ENCODE results near the gene CKMT2.

Gene CKMT2

DNA sequence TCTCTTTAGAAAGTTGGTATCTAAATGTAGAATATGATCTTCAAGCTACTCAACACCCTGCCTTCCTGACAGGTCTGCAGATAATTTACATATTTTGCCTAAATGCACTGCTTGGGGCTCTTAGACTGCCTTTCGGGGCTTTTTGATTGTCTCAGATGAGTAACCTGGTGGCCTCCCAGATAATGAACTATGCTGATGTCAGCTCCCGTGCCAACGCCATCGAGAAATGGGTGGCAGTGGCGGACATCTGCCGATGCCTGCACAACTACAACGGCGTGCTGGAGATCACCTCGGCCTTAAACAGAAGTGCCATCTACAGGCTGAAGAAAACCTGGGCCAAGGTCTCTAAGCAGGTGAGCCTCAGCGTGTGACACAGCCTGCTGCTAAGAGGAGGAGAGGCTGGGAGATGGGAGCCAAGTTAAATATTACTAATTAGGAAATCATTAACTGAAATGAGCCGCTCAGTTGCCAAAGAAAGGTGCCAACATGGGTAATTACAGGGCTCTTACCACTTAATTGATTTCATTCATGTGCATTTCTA lies 20.8 kb upstream of the CKMT2 start:
- no peak overlapping the region for H3K4me3 ChIP-seq (ENCODE audit: low read depth, low read length)
- DNase-seq (ENCODE audit: low read depth), result no peak

DNA sequence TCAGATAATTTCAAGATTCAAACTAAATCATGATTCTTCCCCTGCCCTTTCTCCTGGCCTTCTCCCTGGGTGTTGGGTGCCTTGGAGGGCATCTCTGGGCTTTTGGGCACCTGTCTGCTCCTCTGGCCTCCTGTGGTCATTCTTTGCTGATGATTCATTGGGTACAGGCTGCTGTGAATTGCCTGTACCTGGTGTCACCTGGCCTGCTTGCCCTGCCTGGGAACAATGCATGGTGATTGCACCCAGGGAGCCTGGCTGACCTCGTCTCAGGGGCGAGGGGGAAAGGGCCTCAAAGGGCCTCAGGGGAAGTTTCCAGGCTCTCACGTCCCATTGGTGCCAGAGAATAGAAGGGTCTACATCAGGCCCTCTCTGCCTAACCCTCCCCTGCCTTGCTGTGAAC lies 20.1 kb upstream of the CKMT2 start:
- no peak for DNase-seq (ENCODE audit: low read depth)
- H3K4me3 ChIP-seq (ENCODE audit: low read depth, low read length), result no peak overlapping the region

- no peak for DNase-seq (ENCODE audit: low read depth)
- no peak overlapping the region for H3K4me3 ChIP-seq (ENCODE audit: low read depth, low read length)
Observed at GRCh38 chr5:81214848-81215247, 18.3 kb upstream of the CKMT2 start.

DNA sequence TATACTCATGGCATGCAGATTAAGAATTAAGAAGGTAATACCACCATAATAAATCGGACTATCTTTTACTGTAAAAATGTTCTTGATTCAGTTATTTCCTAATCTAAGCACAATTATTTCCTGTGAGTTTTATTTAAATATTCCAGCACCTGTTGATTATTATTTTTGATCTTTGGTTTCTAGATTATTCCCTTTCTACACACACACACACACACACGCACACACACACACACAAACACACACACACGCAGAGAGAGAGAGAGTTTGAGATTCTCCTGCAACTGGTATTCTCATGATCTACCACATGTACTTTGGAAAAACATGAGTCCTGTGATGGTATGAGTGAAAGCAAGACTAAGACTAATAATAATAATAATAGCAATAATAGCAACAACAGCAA lies 17.0 kb upstream of the CKMT2 start:
- no peak overlapping the region for H3K4me3 ChIP-seq (ENCODE audit: low read depth, low read length)
- DNase-seq (ENCODE audit: low read depth), result no peak

GRCh38 chr5:81219389-81219788 lies 13.7 kb upstream of the CKMT2 start:
- H3K4me3 ChIP-seq (ENCODE audit: low read depth, low read length), result no peak overlapping the region
- no peak for DNase-seq (ENCODE audit: low read depth)

DNA sequence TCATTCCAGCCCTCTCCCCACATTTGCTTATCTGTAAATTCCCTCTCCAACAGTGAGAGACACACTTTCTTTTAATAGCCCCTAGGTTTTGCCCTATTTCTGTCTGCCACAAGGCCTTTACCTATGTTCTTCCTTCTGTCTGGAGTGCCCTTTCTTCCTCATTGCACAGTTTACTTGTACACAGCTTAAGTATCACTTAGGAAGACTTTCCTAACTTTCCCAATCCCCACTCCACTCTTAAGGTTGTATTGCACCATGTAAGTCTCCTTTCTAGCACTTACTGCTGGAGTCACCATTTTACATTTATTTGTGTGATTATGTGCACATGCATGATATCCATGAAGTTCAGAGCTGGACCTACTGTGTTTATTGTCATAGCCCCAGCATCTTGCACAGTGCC lies 10.8 kb upstream of the CKMT2 start:
- DNase-seq (ENCODE audit: low read depth), result no peak

DNA sequence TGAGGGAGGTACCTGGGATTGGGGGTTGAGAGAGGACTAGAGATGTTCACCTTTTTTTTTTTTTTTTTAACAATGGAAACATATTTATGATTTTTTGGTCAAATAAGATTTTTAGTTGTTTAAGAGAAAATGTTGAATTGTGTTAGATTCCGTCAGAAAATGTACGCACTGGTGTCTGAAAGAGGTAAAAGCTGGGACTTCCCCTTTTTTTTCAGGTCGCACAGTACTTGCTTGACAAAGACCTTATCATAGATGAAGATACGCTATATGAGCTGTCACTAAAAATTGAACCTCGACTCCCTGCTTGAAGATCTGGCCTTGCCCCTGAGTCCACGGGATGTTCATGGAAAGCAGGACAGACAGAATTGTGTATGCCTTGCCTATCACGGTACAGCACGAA lies 7.7 kb upstream of the CKMT2 start:
- H3K4me3 ChIP-seq (ENCODE audit: low read depth, low read length), result no peak overlapping the region
- DNase-seq (ENCODE audit: low read depth), result no peak

More for the DNA sequence above, 10.8 kb upstream of the CKMT2 start:
- H3K4me3 ChIP-seq (ENCODE audit: low read depth, low read length), result no peak overlapping the region

DNA sequence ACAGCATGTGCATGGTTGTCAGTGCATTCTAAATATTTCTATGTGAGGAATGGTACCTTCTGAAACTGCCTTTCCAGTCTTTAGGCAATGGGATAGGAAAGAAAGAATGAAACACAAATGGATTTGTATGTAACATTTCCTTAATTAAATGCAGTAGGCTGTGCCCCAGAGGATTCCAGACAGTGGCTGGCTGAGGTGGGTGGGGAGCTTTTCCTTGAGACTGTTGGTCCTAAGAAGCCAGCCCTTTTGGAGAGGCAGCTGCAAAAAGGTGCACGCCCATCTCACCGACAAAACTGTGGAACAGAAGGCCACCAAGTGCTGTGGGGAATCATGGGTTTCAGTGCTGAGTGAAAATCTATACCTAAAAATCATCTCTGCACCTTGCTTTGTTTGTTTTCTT lies 6.8 kb upstream of the CKMT2 start:
- no peak overlapping the region for H3K4me3 ChIP-seq (ENCODE audit: low read depth, low read length)
- no peak for DNase-seq (ENCODE audit: low read depth)

DNA sequence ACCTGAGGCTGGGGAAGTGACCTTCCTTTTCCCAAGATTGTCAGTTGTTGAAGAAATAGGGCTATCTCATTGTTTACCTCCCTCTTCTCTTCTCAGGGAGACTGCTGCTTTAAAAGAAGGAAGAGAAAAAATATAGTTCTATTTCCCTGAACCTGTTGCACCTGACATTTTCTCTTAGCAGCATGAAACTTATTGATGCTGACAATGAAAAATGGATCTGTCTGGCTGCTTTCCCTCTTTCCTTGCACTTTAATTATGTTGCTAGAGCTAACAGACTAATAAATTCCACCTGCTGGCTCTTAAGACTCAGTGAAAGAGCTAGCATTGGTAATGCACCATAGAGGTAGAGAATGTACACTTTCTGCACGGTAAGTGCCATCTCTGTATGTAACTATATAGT lies 6.2 kb upstream of the CKMT2 start:
- no peak overlapping the region for H3K4me3 ChIP-seq (ENCODE audit: low read depth, low read length)
- DNase-seq (ENCODE audit: low read depth), result no peak

- DNase-seq (ENCODE audit: low read depth), result no peak
- no peak overlapping the region for H3K4me3 ChIP-seq (ENCODE audit: low read depth, low read length)
Observed at GRCh38 chr5:81228084-81228483, 5.0 kb upstream of the CKMT2 start.

GRCh38 chr5:81230416-81230815 lies 2.7 kb upstream of the CKMT2 start:
- no peak overlapping the region for H3K4me3 ChIP-seq (ENCODE audit: low read depth, low read length)
- DNase-seq (ENCODE audit: low read depth), result no peak

GRCh38 chr5:81232464-81233079 lies 550 bp upstream of the CKMT2 start:
- no peak for DNase-seq (ENCODE audit: low read depth)
- H3K4me3 ChIP-seq (ENCODE audit: low read depth, low read length), result no peak overlapping the region

DNA sequence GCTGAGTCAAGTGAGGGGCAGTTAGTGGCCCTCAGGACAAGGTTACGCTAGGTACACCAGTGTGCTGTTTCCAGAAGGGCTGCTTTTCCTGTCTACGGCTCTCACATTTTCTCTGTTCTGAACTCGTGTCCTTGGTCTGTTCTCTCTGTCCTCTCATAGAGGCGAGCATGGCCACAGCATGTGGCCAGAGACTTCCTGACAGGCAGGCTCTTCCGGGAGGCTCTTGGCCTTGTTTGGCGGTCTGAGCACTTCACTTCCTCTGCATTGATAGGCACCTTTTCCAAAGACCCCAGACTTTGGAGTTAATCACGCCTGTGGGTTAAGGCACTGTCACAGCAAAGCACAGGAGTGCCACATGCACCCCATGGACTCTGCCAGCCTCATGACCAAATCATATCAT lies 1.2 kb downstream of the CKMT2 start:
- DNase-seq (ENCODE audit: low read depth), result no peak
- no peak overlapping the region for H3K4me3 ChIP-seq (ENCODE audit: low read depth, low read length)

DNA sequence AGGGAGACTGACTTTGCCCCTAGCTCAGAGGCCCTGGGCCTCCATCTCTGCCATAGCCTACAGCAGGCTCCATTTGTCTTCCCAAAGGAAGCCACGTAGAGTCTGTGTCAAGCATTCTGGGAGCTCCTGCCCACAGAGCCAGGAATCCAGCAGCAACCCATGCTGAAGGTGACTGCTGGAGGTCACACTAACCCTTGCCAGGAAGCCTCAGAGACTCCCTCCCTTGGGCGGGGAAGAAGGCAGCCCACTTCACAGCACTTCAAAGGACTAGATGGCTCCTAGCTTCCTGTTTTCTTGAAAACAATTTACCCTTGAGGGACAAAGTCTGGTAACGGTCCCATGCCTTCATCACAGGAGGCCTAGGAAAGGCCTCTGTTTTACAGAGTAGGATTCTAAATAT lies 1.7 kb downstream of the CKMT2 start:
- no peak overlapping the region for H3K4me3 ChIP-seq (ENCODE audit: low read depth, low read length)
- no peak for DNase-seq (ENCODE audit: low read depth)

- DNase-seq (ENCODE audit: low read depth), result no peak
- no peak overlapping the region for H3K4me3 ChIP-seq (ENCODE audit: low read depth, low read length)
Observed at GRCh38 chr5:81235287-81236072, 2.4 kb downstream of the CKMT2 start.

DNA sequence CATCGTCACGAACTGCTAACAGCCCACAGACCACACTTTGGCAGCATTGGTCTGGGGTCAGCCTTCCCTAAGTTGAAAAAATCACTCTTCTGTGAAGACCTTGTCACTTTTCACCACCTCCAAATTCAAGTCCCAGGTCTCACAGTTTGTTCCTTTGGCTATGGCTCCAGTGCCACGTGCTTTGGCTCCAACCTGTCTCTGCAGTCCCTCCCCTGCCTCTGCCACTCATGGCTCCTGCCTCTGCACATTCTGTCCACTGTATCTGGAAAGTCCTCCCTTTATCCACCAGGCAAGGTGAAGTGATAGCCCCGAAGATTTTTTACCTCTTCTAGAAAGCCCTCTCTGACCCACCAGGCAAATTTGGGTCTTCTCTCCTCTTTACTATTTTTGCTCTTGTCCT lies 5.3 kb downstream of the CKMT2 start:
- H3K4me3 ChIP-seq (ENCODE audit: low read depth, low read length), result no peak overlapping the region
- no peak for DNase-seq (ENCODE audit: low read depth)

DNA sequence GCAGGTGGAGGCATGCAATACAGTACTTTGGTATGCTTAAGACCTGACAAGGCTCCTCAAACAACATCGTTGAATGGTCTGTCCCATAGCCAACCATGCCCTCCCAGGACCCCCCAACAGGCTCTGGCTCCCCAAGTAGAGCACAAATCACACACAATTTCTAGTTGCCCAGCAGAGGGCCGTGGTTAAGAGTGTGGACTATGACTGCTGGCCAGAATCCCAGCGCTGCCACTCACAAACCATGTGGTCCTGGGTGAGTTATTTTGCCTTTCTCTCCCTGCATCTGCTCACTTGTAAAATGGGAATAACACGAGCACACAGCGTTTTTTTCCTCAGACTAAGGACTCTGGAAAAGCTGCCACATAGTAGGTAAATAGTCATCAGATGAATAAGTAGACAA lies 6.5 kb downstream of the CKMT2 start:
- DNase-seq (ENCODE audit: low read depth), result no peak
- H3K4me3 ChIP-seq (ENCODE audit: low read depth, low read length), result no peak overlapping the region

DNA sequence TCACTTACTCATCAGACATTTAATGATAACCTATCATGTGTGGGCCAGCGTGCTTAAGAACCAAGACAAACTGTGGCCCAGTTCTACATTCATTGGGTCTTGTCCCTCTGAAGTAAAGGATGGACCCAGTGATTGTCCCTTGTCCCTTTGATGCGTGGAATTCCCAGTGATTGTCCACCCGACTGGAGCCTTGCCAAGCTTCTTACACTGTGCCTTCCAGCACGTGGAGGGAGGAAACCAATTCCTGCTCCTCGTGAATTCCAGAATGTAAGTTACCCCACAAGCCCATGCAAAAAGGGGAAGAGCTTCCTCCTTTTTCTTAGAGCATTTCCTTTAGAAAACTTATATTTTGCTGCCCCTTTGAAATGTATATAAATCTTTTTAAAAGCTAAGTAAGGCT lies 7.9 kb downstream of the CKMT2 start:
- no peak for DNase-seq (ENCODE audit: low read depth)

GRCh38 chr5:81241961-81242648 lies 9.0 kb downstream of the CKMT2 start:
- no peak overlapping the region for H3K4me3 ChIP-seq (ENCODE audit: low read depth, low read length)
- DNase-seq (ENCODE audit: low read depth), result no peak

More for the DNA sequence above, 7.9 kb downstream of the CKMT2 start:
- no peak overlapping the region for H3K4me3 ChIP-seq (ENCODE audit: low read depth, low read length)

DNA sequence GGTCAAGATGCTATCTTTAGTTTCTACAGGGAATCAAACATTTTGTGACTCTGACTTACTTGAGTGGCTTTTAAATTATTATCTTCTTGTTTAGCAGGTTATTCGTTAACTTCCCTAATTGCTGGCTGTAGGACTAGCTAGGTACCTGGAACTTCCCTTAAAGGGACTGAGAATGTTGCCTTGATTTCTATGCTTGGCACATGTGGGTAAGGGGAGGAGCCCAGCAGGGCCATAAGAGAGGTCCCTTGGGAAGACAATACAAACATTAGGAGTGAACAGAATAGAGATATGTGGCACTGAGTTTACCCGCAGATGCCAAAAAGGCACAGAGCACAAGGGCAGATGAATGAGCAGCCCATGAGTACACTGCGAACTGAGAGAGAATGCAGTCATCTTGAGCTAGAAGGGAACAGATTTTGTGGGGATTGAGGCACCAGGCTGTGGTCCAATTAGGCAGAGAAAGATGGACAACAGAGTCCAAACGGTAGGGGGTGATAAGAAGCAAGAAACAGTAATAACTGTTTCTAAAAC lies 9.8 kb downstream of the CKMT2 start:
- H3K4me3 ChIP-seq (ENCODE audit: low read depth, low read length), result no peak overlapping the region
- no peak for DNase-seq (ENCODE audit: low read depth)

All from skeletal muscle cell (primary cell).